HG02571 (cell line): ENCODE measurements around the gene ARHGEF7.
"Not testable (repeated sequence)": the region's sequence is repeated elsewhere in the genome, so short reads cannot be mapped to it uniquely, and the experiment has no call there.

Source experiments
- ATAC-seq: cut with Tn5 transposase; IDR thresholded peaks from one replicate; pipeline ENCODE4 v1.9.1; 2021; ENCODE audit warnings: mild to moderate bottlenecking, moderate library complexity; ENCODE audit not compliant: unreplicated experiment

ARHGEF7 gene

DNA sequence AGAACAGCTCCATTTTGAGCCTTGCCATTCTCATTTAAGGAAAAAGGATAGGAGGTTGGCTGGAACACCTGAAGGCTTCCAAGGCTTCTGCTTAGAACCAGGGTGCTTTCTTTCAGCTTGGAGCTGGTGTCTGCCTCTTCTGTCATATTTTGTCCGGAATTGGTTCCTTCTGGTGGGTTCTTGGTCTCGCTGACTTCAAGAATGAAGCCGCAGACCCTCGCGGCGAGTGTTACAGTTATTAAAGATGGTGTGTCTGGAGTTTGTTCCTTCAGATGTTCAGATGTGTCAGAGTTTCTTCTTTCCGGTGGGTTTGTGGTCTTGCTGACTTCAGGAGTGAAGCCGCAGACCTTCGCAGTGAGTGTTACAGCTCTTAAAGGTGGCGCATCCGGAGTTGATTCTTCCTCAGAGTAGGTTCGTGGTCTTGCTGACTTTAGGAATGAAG lies 74.0 kb downstream of the ARHGEF7 start:
- ATAC-seq = not testable (repeated sequence)

DNA sequence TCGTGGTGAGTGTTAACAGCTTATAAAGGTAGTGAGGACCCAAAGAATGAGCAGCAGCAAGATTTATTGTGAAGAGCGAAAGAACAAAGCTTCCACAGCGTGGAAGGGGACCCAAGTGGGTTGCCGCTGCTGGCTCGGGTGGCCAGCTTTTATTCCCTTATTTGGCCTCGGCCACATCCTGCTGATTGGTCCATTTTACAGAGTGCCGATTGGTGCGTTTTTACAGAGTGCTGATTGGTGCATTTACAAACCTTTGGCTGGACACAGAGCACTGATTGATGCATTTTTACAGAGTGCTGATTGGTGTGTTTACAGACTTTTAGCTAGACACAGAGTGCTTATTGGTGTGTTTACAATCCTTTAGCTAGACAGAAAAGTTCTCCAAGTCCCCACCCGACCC lies 74.4 kb downstream of the ARHGEF7 start:
- not testable (repeated sequence) for ATAC-seq

DNA sequence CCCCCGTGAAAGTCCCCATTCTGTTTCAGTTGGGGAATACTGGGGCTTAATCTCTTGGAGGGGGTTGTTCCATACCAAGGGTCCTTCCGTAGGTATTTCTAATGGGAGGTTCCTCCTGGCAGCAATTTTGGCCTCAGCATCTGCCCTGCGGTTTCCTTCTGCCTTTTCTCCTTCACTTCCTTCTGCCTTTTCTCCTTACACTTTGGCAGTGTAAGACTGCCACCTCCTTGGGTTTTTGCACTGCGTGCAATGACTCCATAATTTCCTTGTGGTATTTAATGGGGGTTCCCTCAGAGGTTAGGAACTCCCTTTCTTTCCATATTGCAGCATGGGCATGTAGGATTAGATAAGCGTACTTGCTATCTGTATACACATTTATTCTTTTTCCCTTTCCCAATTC lies 78.1 kb downstream of the ARHGEF7 start:
- not testable (repeated sequence) for ATAC-seq

DNA sequence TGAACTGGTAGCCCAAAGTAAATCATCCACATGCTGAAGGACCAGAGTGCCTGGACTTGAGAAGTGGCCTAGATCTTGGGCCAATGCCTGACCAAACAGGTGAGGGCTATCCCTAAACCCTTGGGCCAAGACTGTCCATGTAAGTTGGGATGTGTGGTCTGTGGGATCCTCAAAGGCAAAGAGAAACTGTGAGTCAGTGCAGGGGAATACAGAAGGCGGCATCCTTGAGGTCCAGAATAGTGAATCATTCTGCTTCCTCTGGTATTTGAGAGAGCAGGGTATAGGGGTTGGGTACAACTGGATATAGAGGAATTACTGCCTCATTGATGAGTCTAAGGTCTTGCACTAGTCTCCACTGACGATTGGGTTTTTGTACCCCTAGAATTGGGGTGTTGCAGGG lies 79.5 kb downstream of the ARHGEF7 start:
- ATAC-seq = not testable (repeated sequence)

DNA sequence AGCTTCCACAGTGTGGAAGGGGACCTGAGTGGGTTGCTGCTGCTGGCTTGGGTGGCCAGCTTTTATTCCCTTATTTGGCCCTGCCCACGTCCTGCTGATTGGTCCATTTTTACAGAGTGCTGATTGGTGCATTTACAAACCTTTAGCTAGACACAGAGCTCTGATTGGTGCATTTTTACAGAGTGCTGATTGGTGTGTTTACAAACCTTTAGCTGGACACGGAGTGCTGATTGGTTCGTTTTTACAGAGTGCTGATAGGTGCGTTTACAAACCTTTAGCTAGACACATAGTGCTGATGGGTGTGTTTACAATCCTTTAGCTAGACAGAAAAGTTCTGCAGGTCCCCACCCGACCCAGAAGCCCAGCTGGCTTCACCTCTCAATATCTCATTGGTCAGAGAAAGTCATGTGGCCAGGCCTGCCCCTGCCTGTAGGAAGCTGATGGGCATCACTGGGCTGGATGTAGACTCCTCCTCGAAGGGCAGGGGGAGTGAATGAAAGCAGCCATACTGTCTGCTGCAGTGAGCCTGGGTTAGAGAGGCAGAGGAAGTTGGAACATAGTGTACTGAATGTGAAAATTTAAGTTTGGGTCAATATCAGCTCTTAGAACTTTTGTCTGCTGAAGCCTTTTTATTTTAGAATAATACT lies 83.7 kb downstream of the ARHGEF7 start:
- ATAC-seq = not testable (repeated sequence)

DNA sequence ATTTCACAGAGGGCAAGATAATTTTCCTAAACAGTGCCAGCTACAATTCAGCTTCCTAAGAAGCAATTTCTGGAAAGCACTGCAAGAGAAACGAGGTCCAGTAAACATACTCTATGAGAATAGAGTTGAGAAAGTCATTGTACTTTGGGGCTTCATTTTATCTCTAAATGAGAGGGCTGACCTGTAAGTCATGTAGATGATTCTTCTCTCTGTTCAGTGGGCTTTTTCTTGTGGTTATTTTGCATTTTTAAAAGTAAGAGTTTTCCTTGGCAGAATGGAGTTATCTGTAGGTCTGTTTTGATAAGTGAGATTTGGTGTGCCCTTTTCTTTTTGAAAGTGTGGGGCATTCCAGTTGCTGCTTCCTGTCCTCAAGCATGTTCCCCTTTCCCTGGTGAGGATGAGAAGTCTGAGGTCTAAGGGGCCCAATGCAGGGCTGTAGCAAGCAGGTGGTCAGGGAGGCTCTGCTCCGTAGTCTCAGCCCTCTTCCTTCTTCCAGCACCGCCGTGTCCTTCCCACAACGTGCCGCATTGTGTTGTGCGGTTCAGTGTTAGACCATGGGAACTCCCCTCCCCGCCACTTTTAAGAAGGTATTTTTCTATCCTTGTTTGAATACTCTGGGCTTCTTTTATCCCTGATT lies 86.3 kb downstream of the ARHGEF7 start:
- ATAC-seq = no peak

DNA sequence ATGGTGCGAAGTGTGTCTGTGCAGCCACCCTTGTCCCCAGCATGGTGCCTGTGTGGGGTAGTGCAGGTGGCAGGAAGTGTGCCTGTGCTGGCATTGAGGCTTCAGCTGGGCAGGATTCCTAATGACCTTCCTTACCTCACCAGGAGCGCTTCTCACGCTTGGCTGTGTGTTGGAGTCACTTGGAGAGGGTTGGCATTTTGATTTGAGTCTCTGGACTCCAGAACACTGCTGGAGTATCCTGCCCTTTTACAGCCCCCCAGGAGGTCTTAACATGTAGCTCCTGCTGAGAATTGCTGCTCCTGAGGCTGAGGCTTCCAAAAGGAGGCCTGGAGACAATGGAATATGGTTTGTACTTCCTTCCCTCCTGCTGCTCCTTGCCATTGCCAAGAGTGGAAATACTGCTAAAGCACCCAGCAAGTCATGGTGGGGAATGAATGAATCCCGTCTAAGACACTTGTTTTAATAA lies 87.1 kb downstream of the ARHGEF7 start:
- ATAC-seq = no peak

DNA sequence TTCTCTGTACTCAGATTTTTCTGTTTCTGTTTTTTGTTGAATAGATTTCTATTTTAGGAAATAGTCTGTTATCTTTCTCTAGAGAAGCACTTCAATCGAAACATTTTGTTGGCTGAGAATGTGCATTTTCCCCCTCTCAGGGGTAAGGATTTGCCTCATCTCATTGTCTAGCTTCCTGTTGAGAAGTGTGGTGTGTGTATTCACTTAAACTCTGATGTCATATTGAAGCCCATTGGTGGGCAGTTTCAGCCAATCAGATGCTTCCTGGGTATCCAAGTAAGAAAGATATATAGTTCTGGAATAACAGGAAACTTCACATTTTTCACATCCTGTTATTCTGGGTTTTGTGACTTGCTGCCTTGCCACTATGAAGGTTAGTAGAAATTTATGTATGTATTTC lies 87.6 kb downstream of the ARHGEF7 start:
- ATAC-seq = peak; percentile 48

DNA sequence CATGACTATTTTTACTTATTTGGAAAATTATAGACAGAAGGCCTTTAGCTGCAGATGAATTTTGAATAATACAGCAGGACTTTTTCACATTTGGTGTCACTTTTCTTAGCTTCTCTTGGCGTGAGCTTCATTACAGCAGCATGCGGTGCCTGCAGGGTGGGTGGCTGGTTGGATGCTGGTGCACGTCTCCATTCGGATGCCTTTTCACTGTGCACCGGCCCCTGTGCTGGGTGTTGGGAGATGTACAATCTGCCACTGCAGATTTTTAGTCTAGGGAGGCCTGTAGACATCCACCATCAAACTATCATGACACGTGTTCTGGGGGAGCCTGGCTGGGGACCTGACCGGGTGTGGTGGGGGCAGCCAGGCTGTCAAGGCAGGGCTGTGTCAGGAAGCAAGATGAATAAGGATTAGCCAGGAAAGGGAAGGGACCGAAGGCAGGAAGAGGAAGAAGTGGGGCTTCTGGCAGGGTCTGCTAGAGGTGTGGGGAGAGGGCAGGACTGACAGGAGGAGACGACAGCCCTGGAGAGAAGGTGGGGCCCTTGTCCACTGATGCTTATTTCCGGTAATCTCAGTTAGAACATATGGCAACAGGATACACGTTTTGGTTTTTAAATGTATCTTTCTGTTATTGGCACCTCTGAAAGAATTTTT lies 88.8 kb downstream of the ARHGEF7 start:
- ATAC-seq = no peak

DNA sequence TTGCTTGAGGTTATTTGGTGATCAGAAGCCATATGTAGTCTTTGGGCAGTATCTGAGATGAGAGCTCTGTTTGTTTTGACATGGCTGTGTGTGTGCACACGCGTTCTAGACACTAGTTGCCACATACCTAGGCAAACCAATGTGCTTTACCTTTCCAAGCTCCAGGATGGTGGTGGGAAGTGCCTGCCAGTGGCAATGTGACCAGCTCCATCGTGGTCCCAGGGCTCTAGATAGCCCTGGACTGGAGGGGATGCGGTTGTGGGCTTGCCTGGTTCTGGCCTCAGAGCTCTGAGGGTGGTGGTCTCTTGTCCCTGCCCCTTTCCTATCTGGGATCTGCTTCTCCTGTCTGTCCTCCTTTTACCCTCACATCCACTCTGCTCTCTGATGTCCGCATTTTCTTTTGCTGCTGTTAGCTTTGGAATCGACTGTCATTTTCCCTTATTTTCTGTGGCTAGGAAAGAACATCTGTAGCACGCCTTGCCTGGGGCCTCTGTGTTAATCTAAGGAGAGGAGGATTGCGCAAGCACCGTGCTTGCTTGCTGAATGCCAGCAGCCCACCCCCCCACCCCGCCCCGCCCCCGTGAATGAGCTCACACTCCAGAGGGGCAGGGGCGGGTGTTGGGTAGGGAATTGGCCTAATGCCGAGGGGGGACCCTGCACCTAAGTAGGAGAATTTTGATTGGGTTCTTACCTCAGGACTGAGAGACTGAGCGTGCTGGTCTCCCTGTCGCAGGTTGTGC lies 89.5 kb downstream of the ARHGEF7 start:
- no peak for ATAC-seq

DNA sequence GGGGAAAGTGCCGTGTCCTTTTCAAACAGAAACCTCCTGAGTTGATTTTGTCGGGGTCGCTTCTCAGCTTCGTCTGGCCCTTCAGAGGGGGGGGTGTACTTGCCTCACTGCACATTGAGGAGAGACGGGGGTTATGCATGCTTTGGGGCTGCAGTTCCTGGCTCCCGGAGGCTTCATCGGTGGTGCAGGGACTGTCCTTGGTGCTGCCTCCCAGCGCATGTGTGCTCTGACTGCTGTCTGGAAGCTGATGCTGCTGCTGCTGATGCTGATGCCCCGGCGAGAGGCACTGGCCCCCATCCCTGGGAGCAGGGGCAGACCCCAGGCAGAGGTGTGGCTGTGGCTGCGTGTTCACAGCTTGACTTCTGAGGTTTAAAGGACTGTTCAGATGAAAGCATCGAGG lies 91.0 kb downstream of the ARHGEF7 start:
- no peak for ATAC-seq

DNA sequence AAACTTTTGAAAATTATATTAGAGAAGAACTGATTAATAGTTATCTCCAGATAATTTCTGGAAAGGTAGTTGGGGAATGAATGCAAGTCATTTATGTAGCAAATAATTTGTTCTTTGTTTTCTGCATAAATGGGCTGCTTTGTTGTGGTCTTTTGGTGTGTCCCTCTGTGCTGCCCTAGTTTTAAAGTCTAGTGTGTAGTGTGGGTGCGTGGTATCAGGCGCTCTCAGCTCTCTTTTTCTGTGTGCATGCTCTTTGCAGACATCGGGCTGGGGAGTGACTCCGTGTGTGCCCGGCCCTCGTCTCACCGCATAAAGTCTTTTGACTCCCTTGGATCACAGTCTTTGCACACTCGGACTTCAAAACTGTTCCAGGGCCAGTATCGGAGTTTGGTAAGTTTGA lies 94.5 kb downstream of the ARHGEF7 start:
- ATAC-seq = no peak

DNA sequence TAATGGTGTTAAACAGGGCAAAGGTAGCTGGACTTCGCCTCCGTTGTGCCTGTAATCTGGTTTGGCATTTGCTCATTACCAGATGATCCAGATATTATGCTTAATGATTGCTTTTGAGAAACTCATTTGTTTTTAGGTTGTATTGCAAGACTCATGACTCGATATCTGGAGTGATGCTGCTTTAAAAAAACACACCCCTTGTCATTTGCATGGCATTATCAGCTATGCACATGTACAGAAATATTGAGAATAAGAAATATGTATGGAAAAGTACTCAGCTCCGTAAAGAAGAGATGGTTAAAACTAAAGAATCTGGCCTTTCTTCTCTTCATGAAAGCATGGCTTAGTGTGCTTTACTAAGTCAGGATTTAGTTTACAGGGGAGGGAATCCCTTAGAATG lies 95.0 kb downstream of the ARHGEF7 start:
- ATAC-seq = no peak

DNA sequence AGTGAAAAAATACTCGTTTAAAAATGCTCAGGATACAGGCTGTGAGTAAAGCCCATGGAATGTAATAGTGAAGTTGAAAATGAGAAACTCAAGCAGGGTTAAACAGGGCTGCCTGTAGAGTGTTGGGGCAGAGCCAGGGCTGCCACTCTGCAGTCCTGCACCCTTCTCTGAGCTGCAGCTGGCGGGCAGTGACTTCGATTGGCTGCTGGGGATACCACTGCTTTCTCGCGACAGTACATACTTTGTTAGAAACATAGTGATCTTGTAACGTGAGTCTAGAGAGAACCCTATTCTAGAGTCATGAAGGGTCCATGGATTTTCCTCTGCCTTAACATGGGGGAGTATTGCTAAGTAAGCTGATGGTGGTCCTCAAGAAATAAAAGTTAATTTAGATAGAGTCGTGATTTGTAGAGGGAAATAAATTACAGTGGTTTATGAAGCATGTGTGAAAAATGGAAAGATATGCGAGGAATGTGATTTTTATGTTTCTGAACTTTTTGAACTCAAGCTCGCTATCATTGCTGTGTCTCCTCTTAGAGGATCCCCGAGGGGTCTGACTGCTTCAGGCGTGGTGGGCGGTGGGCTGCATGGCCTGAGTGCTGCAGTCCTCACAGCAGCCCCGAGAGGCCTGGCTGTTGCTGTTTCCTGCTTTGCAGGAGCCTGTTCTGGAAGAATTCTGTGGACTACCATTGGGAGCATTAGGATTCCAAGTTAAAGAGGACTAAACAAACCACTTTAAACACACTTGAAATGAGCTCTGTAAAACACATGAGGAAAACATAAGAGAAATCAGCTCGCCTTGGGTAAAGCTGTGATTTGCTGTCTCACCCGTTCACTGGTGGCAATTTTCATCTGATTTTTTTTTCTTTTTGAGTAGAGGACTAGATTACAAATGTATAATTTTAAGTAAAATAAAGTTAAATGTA lies 95.7 kb downstream of the ARHGEF7 start:
- ATAC-seq = no peak

DNA sequence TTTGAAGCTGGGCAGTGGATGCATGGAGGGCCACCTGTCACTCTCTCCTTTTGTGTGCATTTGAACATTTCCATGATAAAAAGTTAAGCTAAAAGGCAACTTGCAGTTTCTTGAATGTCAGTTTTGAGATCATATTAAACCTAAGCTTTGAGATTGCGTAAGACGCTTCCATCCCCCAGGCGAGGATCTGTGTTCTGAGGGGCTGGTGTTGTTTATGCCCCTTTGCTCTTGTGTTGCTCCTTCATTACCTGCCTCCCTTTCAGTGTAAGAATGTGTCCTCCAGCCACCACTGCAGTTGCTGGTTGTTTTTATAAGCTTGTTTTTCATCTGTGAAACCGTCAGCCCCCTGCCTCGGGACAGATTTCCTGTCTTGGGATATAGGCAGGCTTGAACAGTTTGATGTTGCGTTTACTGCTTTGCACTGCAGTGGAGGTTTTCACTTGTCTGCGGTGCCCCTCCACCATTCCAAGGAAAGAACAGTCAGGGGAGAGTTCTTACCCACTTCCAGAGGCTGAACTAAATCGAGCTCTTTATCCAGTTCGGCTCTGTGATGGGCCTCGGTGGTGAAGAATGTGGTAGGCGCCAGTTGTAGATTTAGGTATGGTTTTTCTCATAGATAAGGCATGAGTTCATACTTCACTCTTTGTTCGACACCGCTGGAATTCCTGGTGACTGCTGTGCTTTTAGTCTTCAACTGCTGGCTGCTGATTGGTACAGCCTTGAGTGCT lies 96.8 kb downstream of the ARHGEF7 start:
- ATAC-seq = no peak

DNA sequence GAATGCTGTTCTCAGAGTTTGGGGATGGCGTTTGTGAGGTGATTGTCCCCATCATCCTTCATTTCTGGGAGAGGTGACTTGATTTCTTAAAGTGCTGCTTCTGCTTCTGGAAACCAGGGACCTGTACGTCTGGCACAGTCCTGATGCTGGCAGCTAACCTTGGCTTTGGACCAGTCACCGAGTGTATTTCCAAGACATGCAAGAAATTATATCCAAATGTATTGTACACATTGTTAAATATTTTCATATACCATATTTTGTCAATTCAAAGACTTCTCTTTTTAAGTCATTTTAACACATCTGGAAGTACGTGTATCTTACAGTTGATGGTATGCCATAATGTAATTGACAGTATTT lies 97.4 kb downstream of the ARHGEF7 start:
- no peak for ATAC-seq

DNA sequence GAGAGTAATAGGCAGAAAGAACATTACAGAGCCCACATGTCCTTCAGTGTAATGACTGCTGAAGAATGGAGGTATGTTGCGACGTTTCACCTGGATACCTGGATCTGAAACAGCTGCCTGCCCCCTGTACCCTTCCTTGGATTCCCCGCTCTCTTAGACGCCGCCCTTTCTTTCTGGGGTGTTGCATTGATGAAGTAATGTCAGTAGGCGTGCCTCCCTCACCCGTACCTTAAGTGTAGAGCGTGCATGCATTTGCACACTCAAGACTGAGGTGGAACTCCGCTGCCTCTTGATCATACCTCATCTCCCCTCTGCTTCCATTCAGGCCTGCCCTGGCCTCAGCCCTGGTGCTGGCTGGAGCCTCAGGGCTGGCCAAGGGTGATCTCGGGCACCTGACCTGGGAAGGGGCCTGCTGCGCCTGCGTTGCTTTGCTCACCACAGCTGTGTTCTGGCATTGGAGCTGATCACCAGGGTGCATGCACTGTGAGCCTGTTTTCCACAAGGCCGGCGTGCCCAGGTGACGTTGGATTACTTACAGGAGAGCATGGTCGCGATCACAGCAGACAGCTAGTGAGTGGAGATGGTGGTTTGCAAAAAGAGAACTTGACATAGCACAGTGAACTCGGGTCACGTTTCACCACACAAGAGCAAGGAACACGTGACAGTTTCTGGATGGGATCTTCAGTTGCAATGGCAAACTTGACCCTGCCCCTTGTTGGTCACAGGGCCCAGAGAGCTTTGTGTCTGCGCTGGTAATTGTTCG lies 99.0 kb downstream of the ARHGEF7 start:
- ATAC-seq = no peak

DNA sequence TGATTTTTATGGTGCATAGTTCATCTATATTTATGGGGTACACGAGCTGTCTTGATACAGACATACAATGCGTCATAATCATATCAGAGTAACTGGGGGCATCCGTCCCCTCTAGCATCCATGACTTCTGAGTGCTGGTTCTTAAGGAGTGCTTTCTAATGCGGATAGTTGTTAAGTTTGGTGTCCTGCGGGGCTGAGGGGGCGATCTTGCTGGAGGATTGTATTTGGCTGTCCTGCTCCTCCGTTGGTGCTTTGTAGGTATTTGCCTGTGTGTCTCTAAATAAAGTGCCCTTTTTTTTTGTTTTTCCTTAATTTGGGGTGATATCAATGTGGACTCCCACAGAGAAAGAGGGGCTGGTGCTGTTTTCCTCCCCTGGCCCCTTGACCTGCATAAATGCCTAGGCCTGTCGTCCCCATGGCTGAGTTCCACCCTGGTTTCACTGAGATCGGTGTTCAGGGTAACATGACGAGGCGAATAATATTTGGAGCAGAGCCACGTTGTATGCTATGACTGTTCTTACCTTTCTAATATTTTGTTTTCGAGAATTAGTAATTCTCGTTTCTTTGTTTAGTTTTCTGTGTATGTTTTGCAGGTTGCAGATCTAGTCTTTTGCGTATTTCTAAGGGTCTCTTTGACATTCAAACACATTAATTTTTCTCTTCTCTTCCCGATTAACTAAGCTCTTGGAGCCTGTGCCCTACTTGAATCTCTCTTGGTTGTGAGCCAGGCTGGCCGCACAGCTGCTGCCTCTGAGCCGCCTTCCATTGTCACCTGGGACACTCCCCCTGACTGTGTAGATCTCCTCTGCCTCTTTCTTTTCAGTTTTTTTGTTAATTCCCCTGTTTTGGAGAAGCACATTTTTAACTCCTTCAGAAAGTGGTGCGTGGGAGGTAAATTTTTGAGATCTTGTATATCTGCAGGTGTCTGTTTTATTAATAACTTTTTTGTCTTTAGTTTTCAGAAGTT lies 100.3 kb downstream of the ARHGEF7 start:
- no peak for ATAC-seq
